A549 (cell line): Measurements from ENCODE around the gene UTS2R. TPM values are rescaled to one million over a fixed set of nuclear protein-coding genes. Genes with fewer than 3 reads are reported as not detected.

Source experiments
- ATAC-seq, 2 experiments: fragments of 200-7000 bp in 1 of 2; fragments of >200 bp in 1 of 2; cut with Nextera tagmentation in 1 of 2; cut with Tn5 transposase in 1 of 2; 3 replicates each; pipeline versions ENCODE4 v1.8.0 to v1.9.1; 2018 to 2020; ENCODE audit warnings: mild to moderate bottlenecking in 1 of 2, moderate library complexity in 1 of 2
- CTCF ChIA-PET: fragments of 300-600 bp; sonication (Branson Sonifier 250); formaldehyde crosslinking; extraction: SDS; loops from one replicate; lab custom pipeline; 2021; ENCODE audit warnings: antibody characterized with exemption, inconsistent platforms; lab: Yijun Ruan, JAX
- POLR2A ChIA-PET: fragments of 350-600 bp; formaldehyde crosslinking; extraction: SDS; loops from one replicate; lab custom pipeline; 2021; ENCODE audit warnings: antibody characterized with exemption, inconsistent platforms; lab: Yijun Ruan, JAX
- DNase-seq, 2 experiments: peaks; one replicate each; pipeline versions ENCODE4 v3.0.0 to v3.0.0-alpha.2; 2011 to 2016; ENCODE audit warnings: low read depth in 1 of 2, low spot score in 1 of 2
- FAIRE-seq: peaks from 2 replicates; lab custom pipeline; 2011; peaks lifted over from hg19 to GRCh38; lab: Jason Lieb, UNC
- H3K27ac ChIP-seq, 2 experiments: fragments of >200 bp; sonication (Bioruptor Twin); formaldehyde crosslinking; 3 replicates each; pipeline ENCODE4 v1.5.1; 2016 to 2017
- H3K4me1 ChIP-seq: fragments of >200 bp; sonication (Bioruptor Twin); formaldehyde crosslinking; 3 replicates; pipeline ENCODE4 v1.6.1; 2016
- H3K4me2 ChIP-seq: fragments of >200 bp; sonication (Bioruptor Twin); formaldehyde crosslinking; 3 replicates; pipeline ENCODE4 v1.6.1; 2016
- H3K4me3 ChIP-seq: fragments of >200 bp; sonication (Bioruptor Twin); formaldehyde crosslinking; 3 replicates; pipeline ENCODE4 v1.5.1; 2016
- H3K9me3 ChIP-seq: fragments of >200 bp; sonication (Bioruptor Twin); formaldehyde crosslinking; 3 replicates; pipeline ENCODE4 v1.6.1; 2016
- CBX2 ChIP-seq: fragments of 200-600 bp; sonication (generic); IDR thresholded peaks from 2 replicates; pipeline ENCODE4 v1.6.1; 2016; ENCODE audit warnings: low read depth, mild to moderate bottlenecking, borderline replicate concordance
- EHF ChIP-seq: fragments of 250-450 bp; sonication (Bioruptor Pico); IDR thresholded peaks from 2 replicates; pipeline ENCODE4 v1.5.0; 2020; ENCODE audit warnings: mild to moderate bottlenecking
- FOSB ChIP-seq: fragments of 250-450 bp; sonication (Bioruptor Pico); IDR thresholded peaks from 2 replicates; pipeline ENCODE4 v1.5.0; 2020; ENCODE audit warnings: mild to moderate bottlenecking, moderate library complexity
- FOXS1 ChIP-seq: fragments of 250-450 bp; sonication (Bioruptor Pico); IDR thresholded peaks from 2 replicates; pipeline ENCODE4 v1.5.0; 2020; ENCODE audit warnings: mild to moderate bottlenecking, moderate library complexity
- HES2 ChIP-seq: fragments of >200 bp; sonication (Bioruptor Twin); formaldehyde crosslinking; IDR thresholded peaks from 2 replicates; pipeline ENCODE4 v1.6.1; 2016
- HEYL ChIP-seq: fragments of 250-450 bp; sonication (Bioruptor Pico); IDR thresholded peaks from 2 replicates; pipeline ENCODE4 v1.8.0; 2021; ENCODE audit warnings: mild to moderate bottlenecking, moderate library complexity
- HMGXB4 ChIP-seq: fragments of 250-450 bp; sonication (Bioruptor Pico); IDR thresholded peaks from 2 replicates; pipeline ENCODE4 v1.5.0; 2021; ENCODE audit warnings: mild to moderate bottlenecking, moderate library complexity, borderline replicate concordance
- HOXA7 ChIP-seq: fragments of 250-450 bp; sonication (Bioruptor Pico); IDR thresholded peaks from 2 replicates; pipeline ENCODE4 v1.5.0; 2020; ENCODE audit warnings: mild to moderate bottlenecking, moderate library complexity
- KDM1A ChIP-seq: fragments of 200-600 bp; sonication (generic); IDR thresholded peaks from 2 replicates; pipeline ENCODE4 v1.6.1; 2016; ENCODE audit warnings: low read depth, mild to moderate bottlenecking
- MAX ChIP-seq: IDR thresholded peaks from 2 replicates; pipeline ENCODE4 v1.6.1; 2012
- MAZ ChIP-seq: fragments of 150-350 bp; IDR thresholded peaks from 2 replicates; pipeline ENCODE4 v1.6.1; 2014; ENCODE audit warnings: antibody characterized with exemption, low read depth, low read length, borderline replicate concordance
- NPAS2 ChIP-seq: fragments of 250-450 bp; sonication (Bioruptor Pico); IDR thresholded peaks from 2 replicates; pipeline ENCODE4 v1.8.0; 2022; ENCODE audit warnings: mild to moderate bottlenecking, moderate library complexity, borderline replicate concordance
- NR3C1 ChIP-seq: fragments of >200 bp; sonication (Bioruptor Twin); formaldehyde crosslinking; IDR thresholded peaks from 3 replicates; pipeline ENCODE4 v1.6.1; 2017
- PHF8 ChIP-seq: fragments of 200-600 bp; sonication (generic); IDR thresholded peaks from 2 replicates; pipeline ENCODE4 v1.6.1; 2016; ENCODE audit warnings: low read depth, mild to moderate bottlenecking, antibody characterized with exemption, moderate library complexity, borderline replicate concordance
- REST ChIP-seq: fragments of 200-600 bp; sonication (generic); IDR thresholded peaks from 2 replicates; pipeline ENCODE4 v1.6.1; 2016; ENCODE audit warnings: antibody characterized with exemption, mild to moderate bottlenecking, moderate library complexity
- RFX5 ChIP-seq: fragments of 450-650 bp; IDR thresholded peaks from 2 replicates; pipeline ENCODE4 v1.7.1; 2014; ENCODE audit warnings: antibody characterized with exemption, mild to moderate bottlenecking, moderate library complexity
- TP53 ChIP-seq: fragments of 250-450 bp; sonication (Bioruptor Pico); IDR thresholded peaks from 2 replicates; pipeline ENCODE4 v1.5.0; 2021; ENCODE audit warnings: mild to moderate bottlenecking, moderate library complexity
- ZC3H11A ChIP-seq: fragments of 450-650 bp; IDR thresholded peaks from 2 replicates; pipeline ENCODE4 v1.6.1; 2014; ENCODE audit warnings: antibody characterized with exemption, mild to moderate bottlenecking
- ZFP36 ChIP-seq: fragments of 450-650 bp; IDR thresholded peaks from 2 replicates; pipeline ENCODE4 v1.6.1; 2014; ENCODE audit warnings: borderline replicate concordance; ENCODE audit not compliant: partially characterized antibody
- WGBS: methylation state at CpG from one replicate; pipeline ENCODE4 v1.1.6; 2017; ENCODE audit errors: missing lambda C conversion rate; 5-methylcytosine and 5-hydroxymethylcytosine counted together
- polyA plus RNA-seq, 4 experiments: library from polyadenylated mRNA; depleted of rRNA in 3 of 4; stranded (reverse); fragments of >200 nt; fragmentation: RNase III in 1 of 4; extraction: RNeasy Plus Mini Kit Qiagen cat#74134 plus additional on column Dnase treatment in 1 of 4; gene quantifications; 2 replicates in 3 of 4; 3 replicates in 1 of 4; pipeline ENCODE4 v1.2.3, GENCODE V29; 2011 to 2017
- TF ChIP-seq, protein P1 (sequence below): IDR thresholded peaks from 2 replicates; pipeline ENCODE4 v1.6.1; 2012; ENCODE audit warnings: low read depth, borderline replicate concordance
- TF ChIP-seq, protein P2 (sequence below): fragments of >200 bp; sonication (Bioruptor Twin); formaldehyde crosslinking; IDR thresholded peaks from 3 replicates; pipeline ENCODE4 v1.5.1; 2016

UTS2R gene
- polyA plus RNA-seq, 2 of the 4 experiments (the other 2 are of a cell fraction) = not detected

DNA sequence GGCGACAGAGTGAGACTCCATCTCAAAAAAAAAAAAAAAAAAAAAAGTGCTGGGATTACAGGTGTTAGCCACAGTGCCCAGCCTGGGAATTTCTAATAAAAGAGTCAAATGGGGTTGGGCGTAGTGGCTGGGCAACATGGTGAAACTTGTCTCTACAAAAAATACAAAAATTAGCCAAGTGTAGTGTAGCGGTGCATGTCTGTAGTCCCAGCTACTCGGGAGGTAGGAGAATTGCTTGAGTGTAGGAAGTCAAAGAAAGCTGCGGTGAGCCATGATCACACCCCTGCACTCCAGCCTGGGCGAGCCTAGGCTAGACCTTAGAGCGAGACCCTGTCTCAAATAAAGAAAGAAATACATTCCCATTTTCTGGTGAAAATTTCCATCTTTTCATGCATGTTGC, 2.4 kb upstream of the UTS2R start:
- POLR2A ChIA-PET = no interaction called here
- CTCF ChIA-PET = interaction anchor here (0.9 to 5.4 kb wide), 4 partner anchors 11 to 18 kb away, joined by 3 to 45 read pairs (median 6); no protein-coding TSS in a partner anchor
- no peak for TF ChIP-seq ZC3H11A
- TF ChIP-seq KDM1A = no peak
- no peak for TF ChIP-seq TP53 (CRISPR knock-in tag)
- Histone ChIP-seq H3K4me2 (no peak overlapping the region), H3K4me1 (peaks cover 8% of the 10 kb centered on the region; the same call in 1 of the 3 replicates), H3K4me3 (no peak overlapping the region), H3K27ac (no peak overlapping the region), H3K9me3 (no peaks in the 10 kb centered on the region)
- 88% methylated on average over 7 of the region's 7 CpGs for WGBS
- FAIRE-seq = peak; percentile 23
- DNase-seq = no peak
- no peak for ATAC-seq

DNA sequence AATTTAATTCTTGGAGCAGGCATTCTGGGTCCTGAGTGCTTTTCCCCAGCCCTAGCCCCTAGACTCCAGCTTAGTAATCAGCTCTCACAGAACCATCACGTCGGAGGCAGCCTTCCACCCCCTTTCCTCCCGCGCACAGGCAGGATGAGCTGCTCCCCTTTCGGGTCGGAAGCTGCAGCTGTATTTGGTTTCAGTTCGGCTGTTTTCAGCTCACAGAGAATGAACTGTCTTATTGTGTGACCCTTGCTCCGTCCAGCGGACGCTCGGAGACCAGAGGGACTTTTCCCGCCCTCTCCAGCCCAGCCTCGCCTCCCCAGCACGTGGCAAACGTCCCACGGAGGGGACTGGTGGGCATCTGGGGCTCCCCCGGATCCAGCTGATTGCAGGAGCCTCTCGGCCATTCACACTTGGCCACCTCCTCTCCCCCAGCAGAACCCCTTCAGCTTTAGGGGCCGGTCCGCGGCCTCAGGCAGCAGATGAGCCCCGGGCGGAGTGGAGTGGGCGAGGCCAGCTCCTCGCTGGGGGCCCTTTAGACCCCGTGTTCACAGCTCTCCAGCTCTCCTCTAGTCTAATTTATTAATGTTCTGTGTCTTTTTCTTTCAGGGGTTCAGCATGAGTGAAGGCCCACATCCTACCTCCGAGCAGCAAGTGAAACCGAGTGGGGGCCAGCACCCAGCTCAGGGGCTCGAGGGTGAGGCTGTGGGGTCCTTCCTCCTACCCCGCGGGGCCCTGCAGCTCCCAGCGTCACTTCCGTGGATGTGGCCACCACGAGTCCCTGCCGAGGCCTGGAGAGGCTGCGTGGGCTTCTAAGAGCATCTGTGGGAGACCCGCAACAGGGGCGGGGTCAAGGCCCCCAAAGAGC, 863 bp upstream of the UTS2R start:
- peak overlapping the region; percentile 60 for H3K4me2 ChIP-seq
- no peak for FAIRE-seq
- ATAC-seq = no peak; a peak in 1 of 6 replicates
- H3K27ac ChIP-seq = no peak overlapping the region
- POLR2A ChIA-PET = no interaction called here
- 53% methylated on average over 34 of the region's 38 CpGs for WGBS
- H3K4me1 ChIP-seq = peaks cover 8% of the 10 kb centered on the region; the same call in 1 of the 3 replicates
- no peaks in the 10 kb centered on the region for H3K9me3 ChIP-seq
- H3K4me3 ChIP-seq = peak overlapping the region; percentile 13; the same call in 1 of the 3 replicates
- DNase-seq = no peak
- TF ChIP-seq MAX = peak; percentile 74
- no peak for TF ChIP-seq HES2
- TF ChIP-seq, protein P1, sequence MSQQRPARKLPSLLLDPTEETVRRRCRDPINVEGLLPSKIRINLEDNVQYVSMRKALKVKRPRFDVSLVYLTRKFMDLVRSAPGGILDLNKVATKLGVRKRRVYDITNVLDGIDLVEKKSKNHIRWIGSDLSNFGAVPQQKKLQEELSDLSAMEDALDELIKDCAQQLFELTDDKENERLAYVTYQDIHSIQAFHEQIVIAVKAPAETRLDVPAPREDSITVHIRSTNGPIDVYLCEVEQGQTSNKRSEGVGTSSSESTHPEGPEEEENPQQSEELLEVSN = peak; percentile 89
- CTCF ChIA-PET = interaction anchor here (0.7 to 5.4 kb wide), 7 partner anchors 9 to 184 kb away, joined by 3 to 45 read pairs (median 5); no protein-coding TSS in a partner anchor

- FAIRE-seq (no peak), DNase-seq (no peak), ATAC-seq (no peak)
- 84% methylated on average over 41 of the region's 41 CpGs for WGBS
- ChIA-PET POLR2A (no interaction called here), CTCF (interaction anchor here (1.0 to 5.4 kb wide), 4 partner anchors 11 to 42 kb away, joined by 3 to 45 read pairs (median 9); no protein-coding TSS in a partner anchor)
- Histone ChIP-seq H3K4me3 (no peak overlapping the region), H3K9me3 (no peaks in the 10 kb centered on the region), H3K27ac (no peak overlapping the region), H3K4me2 (no peak overlapping the region), H3K4me1 (peaks cover 8% of the 10 kb centered on the region; the same call in 1 of the 3 replicates)
- TF ChIP-seq PHF8 = no peak
- TF ChIP-seq, protein P2, sequence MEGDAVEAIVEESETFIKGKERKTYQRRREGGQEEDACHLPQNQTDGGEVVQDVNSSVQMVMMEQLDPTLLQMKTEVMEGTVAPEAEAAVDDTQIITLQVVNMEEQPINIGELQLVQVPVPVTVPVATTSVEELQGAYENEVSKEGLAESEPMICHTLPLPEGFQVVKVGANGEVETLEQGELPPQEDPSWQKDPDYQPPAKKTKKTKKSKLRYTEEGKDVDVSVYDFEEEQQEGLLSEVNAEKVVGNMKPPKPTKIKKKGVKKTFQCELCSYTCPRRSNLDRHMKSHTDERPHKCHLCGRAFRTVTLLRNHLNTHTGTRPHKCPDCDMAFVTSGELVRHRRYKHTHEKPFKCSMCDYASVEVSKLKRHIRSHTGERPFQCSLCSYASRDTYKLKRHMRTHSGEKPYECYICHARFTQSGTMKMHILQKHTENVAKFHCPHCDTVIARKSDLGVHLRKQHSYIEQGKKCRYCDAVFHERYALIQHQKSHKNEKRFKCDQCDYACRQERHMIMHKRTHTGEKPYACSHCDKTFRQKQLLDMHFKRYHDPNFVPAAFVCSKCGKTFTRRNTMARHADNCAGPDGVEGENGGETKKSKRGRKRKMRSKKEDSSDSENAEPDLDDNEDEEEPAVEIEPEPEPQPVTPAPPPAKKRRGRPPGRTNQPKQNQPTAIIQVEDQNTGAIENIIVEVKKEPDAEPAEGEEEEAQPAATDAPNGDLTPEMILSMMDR = no peak
- no peak for TF ChIP-seq NR3C1
- no peak for TF ChIP-seq FOXS1
- no peak for TF ChIP-seq ZFP36
- TF ChIP-seq HEYL (CRISPR knock-in tag) = no peak
- TF ChIP-seq CBX2 = no peak
- no peak for TF ChIP-seq NPAS2 (CRISPR knock-in tag)
- no peak for TF ChIP-seq TP53 (CRISPR knock-in tag)
- TF ChIP-seq FOSB (CRISPR knock-in tag) = no peak
- TF ChIP-seq HOXA7 (CRISPR knock-in tag) = no peak
- TF ChIP-seq MAZ = no peak
- no peak for TF ChIP-seq REST
- no peak for TF ChIP-seq EHF (CRISPR knock-in tag)
- TF ChIP-seq RFX5 = no peak
- TF ChIP-seq HMGXB4 (CRISPR knock-in tag) = no peak
These were observed 895 bp downstream of the UTS2R start for GRCh38 chr17:82372249-82373071.
